Small intestine (tissue), 7 donors: Measurements from ENCODE around the gene SRRM4. TPM values are rescaled to one million over a fixed set of nuclear protein-coding genes. Genes with fewer than 3 reads are reported as not detected.
"Not testable (repeated sequence)": the region's sequence is repeated elsewhere in the genome, so short reads cannot be mapped to it uniquely, and the experiment has no call there.

Experiments used
- DNase-seq, 2 donors: peaks; one replicate each; pipeline versions ENCODE4 v3.0.0 to v3.0.0-alpha.2; 2013
- FAIRE-seq: peaks from 2 replicates; lab custom pipeline; 2012; peaks lifted over from hg19 to GRCh38; lab: Jason Lieb, UNC
- H3K27ac ChIP-seq, 3 donors: one replicate each; pipeline ENCODE4 v1.5.1; 2013; ENCODE audit warnings: low read length in 2 of 3, mild to moderate bottlenecking in 2 of 3, control low read depth in 1 of 3, inconsistent platforms in 1 of 3, low read depth in 1 of 3, moderate library complexity in 1 of 3
- H3K27me3 ChIP-seq, 3 donors: one replicate each; pipeline ENCODE4 v1.6.1; 2013; ENCODE audit warnings: low read length in 3 of 3, inconsistent platforms in 1 of 3; ENCODE audit not compliant: control insufficient read depth in 3 of 3, insufficient read depth in 3 of 3
- H3K36me3 ChIP-seq, 3 donors: one replicate each; pipeline ENCODE4 v1.6.1; 2013; ENCODE audit warnings: low read length in 3 of 3, inconsistent platforms in 1 of 3, low read depth in 1 of 3, mild to moderate bottlenecking in 1 of 3, moderate library complexity in 1 of 3; ENCODE audit not compliant: control insufficient read depth in 3 of 3, insufficient read depth in 2 of 3
- H3K4me1 ChIP-seq, 3 donors: one replicate each; pipeline ENCODE4 v1.6.1; 2013; ENCODE audit warnings: low read length in 2 of 3, inconsistent platforms in 1 of 3, low read depth in 1 of 3, mild to moderate bottlenecking in 1 of 3, moderate library complexity in 1 of 3; ENCODE audit not compliant: control insufficient read depth in 3 of 3, insufficient read depth in 2 of 3
- H3K4me3 ChIP-seq, 3 donors: one replicate each; pipeline ENCODE4 v1.5.1; 2013; ENCODE audit warnings: low read length in 3 of 3, control low read depth in 1 of 3, inconsistent platforms in 1 of 3, low read depth in 1 of 3, mild to moderate bottlenecking in 1 of 3, moderate library complexity in 1 of 3
- H3K9me3 ChIP-seq, 2 donors: one replicate each; pipeline ENCODE4 v1.6.1; 2013; ENCODE audit warnings: low read depth in 1 of 2, low read length in 1 of 2; ENCODE audit not compliant: control insufficient read depth in 2 of 2, insufficient read depth in 1 of 2
- WGBS, 3 donors: extraction: QIAGEN DNeasy Blood & Tissue Kit; methylation state at CpG; one replicate each; pipeline ENCODE4 v1.1.7; 2013; 5-methylcytosine and 5-hydroxymethylcytosine counted together
- polyA plus RNA-seq, 4 donors: library from polyadenylated mRNA; stranded (reverse) in 3 of 4; unstranded in 1 of 4; fragments of 200-250 nt in 3 of 4; fragments of 120-200 nt in 1 of 4; gene quantifications; one replicate each; pipeline versions ENCODE4 v1.2.1 to v1.2.3, GENCODE V29; 2013
- donor health status: healthy with polysubstance abuse.
- donor health status: control.
- donor health status: control.
- donor health status: Bipolar disorder and iron deficiency.
- donor health status: healthy.

The SRRM4 gene
- polyA plus RNA-seq, 4 donors = 0.15 to 0.21 TPM; not detected in 2

DNA sequence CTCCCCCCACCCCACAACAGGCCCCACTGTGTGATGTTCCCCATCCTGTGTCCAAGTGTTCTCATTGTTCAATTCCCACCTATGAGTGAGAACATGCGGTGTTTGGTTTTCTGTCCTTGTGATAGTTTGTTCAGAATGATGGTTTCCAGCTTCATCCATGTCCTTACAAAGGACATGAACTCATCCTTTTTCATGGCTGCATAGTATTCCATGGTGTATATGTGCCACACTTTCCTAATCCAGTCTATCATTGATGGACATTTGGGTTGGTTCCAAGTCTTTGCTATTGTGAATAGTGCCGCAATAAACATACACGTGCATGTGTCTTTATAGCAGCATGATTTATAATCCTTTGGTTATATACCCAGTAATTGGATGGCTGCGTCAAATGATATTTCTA lies 123.6 kb downstream of the SRRM4 start:
- H3K27me3 ChIP-seq, H3K9me3 ChIP-seq, H3K36me3 ChIP-seq, H3K27ac ChIP-seq, DNase-seq, H3K4me1 ChIP-seq, FAIRE-seq, H3K4me3 ChIP-seq: not testable (repeated sequence)
- WGBS, 3 donors = 91 to 93% (median 93%) methylated on average over 4 of the region's 4 CpGs

GRCh38 chr12:119113496-119113986 lies 132.2 kb downstream of the SRRM4 start:
- Histone ChIP-seq H3K27ac (no peak overlapping the region), H3K4me1 (no peaks in the 10 kb centered on the region), H3K4me3 (no peak overlapping the region), H3K27me3 (no peaks in the 10 kb centered on the region), H3K9me3 (no peaks in the 10 kb centered on the region), H3K36me3 (no peaks in the 10 kb centered on the region)
- FAIRE-seq = no peak
- WGBS, 3 donors = 75 to 85% (median 83%) methylated on average over 9 of the region's 9 CpGs
- DNase-seq = no peak

- Histone ChIP-seq H3K9me3 (no peaks in the 10 kb centered on the region), H3K4me1 (no peaks in the 10 kb centered on the region), H3K36me3 (no peaks in the 10 kb centered on the region), H3K27me3 (no peaks in the 10 kb centered on the region), H3K27ac (no peak overlapping the region), H3K4me3 (no peak overlapping the region)
- FAIRE-seq (no peak), DNase-seq (no peak)
- WGBS, 3 donors = 63 to 84% (median 81%) methylated on average over 2 to 3 of the region's 3 CpGs
Observed at GRCh38 chr12:119114294-119114693, 133.0 kb downstream of the SRRM4 start.

DNA sequence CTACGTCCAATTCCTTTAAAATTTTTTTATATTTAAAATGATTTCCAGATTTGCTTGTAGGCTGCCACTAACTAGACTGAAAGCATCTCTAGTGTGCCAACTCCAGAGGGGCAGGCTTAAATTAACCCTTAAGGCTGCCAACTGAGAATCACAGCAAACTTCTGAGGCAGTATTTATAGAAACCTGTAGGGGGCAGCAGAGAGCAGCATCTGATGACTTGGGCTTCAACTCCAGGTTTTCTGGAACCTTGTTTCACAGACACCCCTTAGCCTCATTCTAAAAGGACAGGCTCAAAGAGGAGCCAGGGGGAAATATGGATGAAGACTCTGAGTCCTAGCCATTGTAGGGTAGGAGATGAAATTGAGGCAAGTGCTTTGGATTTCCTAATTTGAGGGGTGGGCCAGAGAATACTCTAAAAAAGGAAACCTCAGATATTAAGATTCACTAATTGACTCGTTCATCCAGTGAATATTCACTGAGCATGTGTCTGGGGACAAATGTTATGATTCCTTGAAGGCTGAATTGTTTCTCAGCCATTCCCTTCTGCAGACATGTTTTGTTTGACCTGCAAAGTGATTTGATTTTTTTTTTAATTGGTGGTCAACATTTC lies 134.1 kb downstream of the SRRM4 start:
- FAIRE-seq (no peak), DNase-seq (peak; percentile 26 to 38)
- Histone ChIP-seq H3K36me3 (no peaks in the 10 kb centered on the region), H3K27ac (no peak overlapping the region), H3K4me1 (no peaks in the 10 kb centered on the region), H3K9me3 (no peaks in the 10 kb centered on the region), H3K4me3 (no peak overlapping the region), H3K27me3 (no peaks in the 10 kb centered on the region)
- WGBS, 3 donors = 21 to 37% (median 28%) methylated on average over 2 of the region's 2 CpGs

DNA sequence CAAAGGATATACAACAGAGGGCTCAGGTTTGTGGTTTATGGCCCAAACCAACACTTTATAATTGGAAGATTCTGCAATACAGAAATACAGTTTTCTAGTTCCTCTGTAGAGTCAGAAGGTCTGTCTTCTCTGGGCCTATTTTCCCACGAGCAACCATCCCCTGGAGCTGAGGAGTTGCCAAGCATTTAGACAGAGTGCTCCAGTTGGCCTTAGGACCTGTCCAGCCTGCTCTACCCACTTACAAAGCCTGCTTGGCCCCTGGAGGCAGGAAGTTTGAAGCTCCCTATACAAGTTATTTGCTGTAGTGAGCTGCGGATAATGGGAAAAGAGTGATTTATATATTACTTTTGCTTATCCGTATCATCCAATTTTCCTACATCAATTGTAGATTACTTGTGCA lies 136.6 kb downstream of the SRRM4 start:
- FAIRE-seq = no peak
- no peaks in the 10 kb centered on the region for H3K27me3 ChIP-seq
- H3K4me3 ChIP-seq = no peak overlapping the region
- no peaks in the 10 kb centered on the region for H3K4me1 ChIP-seq
- H3K9me3 ChIP-seq = no peaks in the 10 kb centered on the region
- no peaks in the 10 kb centered on the region for H3K36me3 ChIP-seq
- DNase-seq = no peak
- no peak overlapping the region for H3K27ac ChIP-seq
- WGBS, 3 donors = 53 to 78% (median 76%) methylated on average over 3 of the region's 3 CpGs

DNA sequence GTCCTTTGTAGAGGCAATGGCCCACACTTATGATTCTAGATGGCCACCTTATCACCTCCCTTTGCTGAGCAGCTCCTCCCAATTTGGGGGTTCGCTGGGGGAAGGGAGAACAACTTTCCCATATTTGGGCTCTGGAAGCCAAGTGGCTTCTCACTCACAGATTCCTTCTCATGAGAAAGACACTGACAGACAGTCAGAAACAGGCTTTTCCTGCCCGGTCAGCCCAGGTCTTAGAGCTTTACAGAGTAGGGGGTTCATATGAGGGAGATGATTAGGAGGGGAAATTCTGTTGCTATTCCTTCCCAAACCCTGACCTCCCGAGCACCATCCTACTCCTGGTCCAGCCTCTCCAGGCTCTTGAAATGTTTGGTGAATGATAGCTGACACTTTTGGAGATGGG lies 137.3 kb downstream of the SRRM4 start:
- Histone ChIP-seq H3K9me3 (no peaks in the 10 kb centered on the region), H3K36me3 (no peaks in the 10 kb centered on the region), H3K27ac (no peak overlapping the region), H3K4me3 (no peak overlapping the region), H3K27me3 (no peaks in the 10 kb centered on the region), H3K4me1 (no peaks in the 10 kb centered on the region)
- WGBS, 3 donors = 38 to 54% (median 39%) methylated on average over 3 of the region's 3 CpGs
- DNase-seq (no peak), FAIRE-seq (no peak)

DNA sequence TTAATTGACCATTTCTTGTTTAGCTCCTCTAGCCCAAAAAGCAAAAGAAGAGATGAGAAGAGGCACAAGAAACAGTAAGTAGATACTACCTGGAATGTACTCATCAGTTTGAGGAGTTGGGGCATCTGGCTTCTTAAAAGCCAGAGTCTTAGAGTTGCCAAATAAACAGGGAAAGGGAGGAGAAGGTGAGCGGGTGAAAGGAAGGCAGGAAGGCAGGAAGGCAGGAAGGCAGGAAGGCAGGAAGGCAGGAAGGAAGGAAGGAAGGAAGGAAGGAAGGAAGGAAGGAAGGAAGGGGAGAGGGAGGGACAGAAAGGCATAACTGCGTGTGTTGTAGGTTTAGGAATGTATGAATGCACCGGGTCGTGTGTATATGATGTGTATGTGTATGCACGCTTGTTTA lies 140.7 kb downstream of the SRRM4 start:
- Histone ChIP-seq H3K27ac (no peak overlapping the region), H3K9me3 (no peaks in the 10 kb centered on the region), H3K27me3 (no peaks in the 10 kb centered on the region), H3K4me3 (no peak overlapping the region), H3K36me3 (no peaks in the 10 kb centered on the region), H3K4me1 (no peaks in the 10 kb centered on the region)
- 63 to 81% (median 80%) methylated on average over 4 to 5 of the region's 5 CpGs for WGBS, 3 donors
- FAIRE-seq (no peak), DNase-seq (no peak)

- 52 to 76% (median 61%) methylated on average over 4 of the region's 4 CpGs for WGBS, 3 donors
- no peaks in the 10 kb centered on the region for H3K27me3 ChIP-seq
- FAIRE-seq = no peak
Observed at GRCh38 chr12:119122751-119123150, 141.4 kb downstream of the SRRM4 start.

GRCh38 chr12:119128527-119128926 lies 147.2 kb downstream of the SRRM4 start:
- Histone ChIP-seq H3K4me3 (no peak overlapping the region), H3K27ac (no peak overlapping the region), H3K9me3 (peaks cover 0 to 9% of the 10 kb centered on the region in 2 donors), H3K27me3 (no peaks in the 10 kb centered on the region), H3K4me1 (no peaks in the 10 kb centered on the region), H3K36me3 (no peaks in the 10 kb centered on the region)
- no peak for DNase-seq
- WGBS, 3 donors = 60 to 65% (median 63%) methylated on average over 3 of the region's 3 CpGs
- FAIRE-seq = no peak

More at GRCh38 chr12:119122751-119123150, 141.4 kb downstream of the SRRM4 start:
- DNase-seq = no peak
- no peak overlapping the region for H3K4me3 ChIP-seq
- no peaks in the 10 kb centered on the region for H3K36me3 ChIP-seq
- H3K9me3 ChIP-seq = no peaks in the 10 kb centered on the region
- no peaks in the 10 kb centered on the region for H3K4me1 ChIP-seq
- no peak overlapping the region for H3K27ac ChIP-seq
